Gastroesophageal sphincter (tissue), 4 donors: ENCODE data around the gene LTBR. TPM values are rescaled to one million over a fixed set of nuclear protein-coding genes. Genes with fewer than 3 reads are reported as not detected.
A peak's percentile ranks its signal among the peaks of the same experiment; 100 is the strongest.

Experiments used
- ATAC-seq: fragments of 150-250 bp; one replicate; pipeline ENCODE4 v1.9.1; 2016; ENCODE audit warnings: mild to moderate bottlenecking, moderate library complexity
- H3K27ac ChIP-seq, 4 donors: fragments of 200-600 bp; sonication (generic) in 3 of 4; 1 replicate in 3 of 4; 2 replicates in 1 of 4; pipeline ENCODE4 v1.5.1; 2016 to 2019
- H3K27me3 ChIP-seq: fragments of 200-600 bp; sonication (generic); one replicate; pipeline ENCODE4 v1.5.1; 2019
- H3K36me3 ChIP-seq, 2 donors: fragments of 200-600 bp; sonication (generic); one replicate each; pipeline ENCODE4 v1.5.1; 2019; ENCODE audit warnings: control low read depth in 1 of 2
- H3K4me1 ChIP-seq, 3 donors: fragments of 200-600 bp; sonication (generic); 1 replicate in 2 of 3; 2 replicates in 1 of 3; pipeline ENCODE4 v1.5.1; 2016 to 2019; ENCODE audit warnings: control low read depth in 2 of 3
- H3K4me3 ChIP-seq, 2 donors: fragments of 200-600 bp; sonication (generic); one replicate each; pipeline ENCODE4 v1.5.1; 2019; ENCODE audit warnings: mild to moderate bottlenecking in 1 of 2, moderate library complexity in 1 of 2
- H3K9me3 ChIP-seq, 3 donors: fragments of 200-600 bp; sonication (generic); one replicate each; pipeline ENCODE4 v1.5.1; 2017 to 2019; ENCODE audit warnings: control low read depth in 2 of 3
- CTCF ChIP-seq, 4 experiments: fragments of 200-600 bp in 2 of 4; fragments of 450-650 bp in 2 of 4; sonication (generic) in 1 of 4; IDR thresholded peaks; one replicate each; pipeline ENCODE4 v1.5.1; 2017 to 2019; ENCODE audit warnings: antibody characterized with exemption in 4 of 4, mild to moderate bottlenecking in 2 of 4, moderate library complexity in 2 of 4
- EP300 ChIP-seq: sonication (generic); formaldehyde crosslinking; IDR thresholded peaks from one replicate; pipeline ENCODE4 v1.6.1; 2017; ENCODE audit warnings: antibody characterized with exemption, mild to moderate bottlenecking
- POLR2A ChIP-seq, 2 donors: fragments of 450-650 bp; IDR thresholded peaks; one replicate each; pipeline ENCODE4 v1.6.1; 2017; ENCODE audit warnings: antibody characterized with exemption in 2 of 2, mild to moderate bottlenecking in 2 of 2, moderate library complexity in 1 of 2
- POLR2AphosphoS5 ChIP-seq: sonication (generic); formaldehyde crosslinking; IDR thresholded peaks from one replicate; pipeline ENCODE4 v1.6.1; 2017; ENCODE audit warnings: antibody characterized with exemption
- WGBS, 2 donors: methylation state at CpG; one replicate each; pipeline ENCODE4 v1.1.5; 2018; ENCODE audit warnings: low coverage in 1 of 2; 5-methylcytosine and 5-hydroxymethylcytosine counted together
- total RNA-seq, 4 donors: library from RNA; depleted of rRNA; stranded (reverse); fragments of >200 nt; gene quantifications; one replicate each; pipeline ENCODE4 v1.1.0, GENCODE V29; 2016

LTBR gene
- total RNA-seq, 4 donors from 2014 or later: 86.5 to 139 (median 119) TPM

- Histone ChIP-seq H3K9me3 (no peaks in the 10 kb centered on the region), H3K27me3 (no peaks in the 10 kb centered on the region), H3K36me3 (no peaks in the 10 kb centered on the region), H3K4me3 (peak overlapping the region; percentile 53 to 60), H3K27ac (peak overlapping the region; percentile 60 to 87 (median 87)), H3K4me1 (peaks cover 0 to 27% (median 5%) of the 10 kb centered on the region in 3 donors)
- WGBS, 2 donors: 20 to 66% methylated on average over 2 to 15 of the region's 15 CpGs
- TF ChIP-seq POLR2AphosphoS5 (peak; percentile 49), EP300 (no peak)
- no peak for ATAC-seq
Observed at GRCh38 chr12:6364044-6364374, 20.0 kb upstream of the LTBR start.

DNA sequence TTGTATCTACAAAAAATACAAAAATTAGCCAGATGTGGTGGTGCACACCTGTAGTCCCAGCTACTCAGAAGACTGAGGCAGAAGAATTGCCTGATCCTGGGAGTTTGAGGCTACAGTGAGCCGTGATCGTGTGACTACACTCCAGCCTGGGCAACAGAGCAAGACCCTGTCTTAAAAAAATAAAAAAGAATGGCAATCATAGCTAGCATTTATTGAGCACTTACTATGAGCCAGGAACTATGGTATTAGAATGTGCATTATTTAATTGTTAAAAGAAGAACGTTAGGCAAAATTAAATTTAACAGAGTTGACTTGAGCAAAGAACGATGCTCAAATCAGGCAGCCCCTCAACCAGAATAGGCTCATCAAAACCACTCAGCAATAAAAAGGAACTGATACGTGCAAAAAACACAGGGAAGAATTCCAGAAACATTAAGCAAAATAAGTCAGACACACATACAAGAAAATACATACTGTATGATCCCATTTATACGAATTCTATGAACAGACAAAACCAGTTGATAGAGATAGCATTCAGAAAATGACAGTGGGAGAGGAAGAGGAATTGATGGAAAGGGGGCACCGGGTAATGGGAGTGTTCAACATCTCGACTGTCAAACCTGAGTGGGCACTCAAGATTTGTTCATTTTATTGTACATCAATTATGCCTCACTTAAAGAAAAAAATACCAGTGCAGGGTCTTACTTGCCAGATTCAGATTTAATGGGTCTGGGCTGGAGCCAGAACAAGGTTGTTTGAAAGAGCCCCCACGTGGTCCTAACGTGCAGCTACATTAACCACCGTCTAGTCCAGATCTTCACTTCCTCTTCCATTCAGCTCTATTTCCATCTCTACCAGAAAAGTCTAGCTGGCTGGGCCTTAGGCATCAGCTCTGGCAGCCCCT is 16.6 kb upstream of the LTBR start:
- Histone ChIP-seq H3K27me3 (no peaks in the 10 kb centered on the region), H3K27ac (peak overlapping the region in 1 of 4 donors; percentile 27), H3K9me3 (no peaks in the 10 kb centered on the region), H3K4me1 (peaks cover 0 to 31% (median 6%) of the 10 kb centered on the region in 3 donors), H3K4me3 (no peak overlapping the region), H3K36me3 (no peaks in the 10 kb centered on the region)
- 48 to 50% methylated on average over 8 to 11 of the region's 11 CpGs for WGBS, 2 donors
- TF ChIP-seq EP300 (no peak), CTCF (IDR thresholded peaks at IDR 0.05) (peak in 3 of 4 experiments; percentile 29 to 37 (median 35)), POLR2A (IDR thresholded peaks at IDR 0.05) (no peak), POLR2AphosphoS5 (no peak)
- no peak for ATAC-seq

GRCh38 chr12:6367969-6368892 is 15.7 kb upstream of the LTBR start:
- H3K27me3 ChIP-seq: no peaks in the 10 kb centered on the region
- TF ChIP-seq POLR2AphosphoS5: no peak
- no peak for TF ChIP-seq POLR2A (IDR thresholded peaks at IDR 0.05)
- no peak for TF ChIP-seq EP300
- no peak for TF ChIP-seq CTCF (IDR thresholded peaks at IDR 0.05)
- ATAC-seq: no peak
- H3K4me3 ChIP-seq: no peak overlapping the region
- H3K27ac ChIP-seq: peak overlapping the region in 1 of 4 donors; percentile 27
- peaks cover 0 to 27% (median 8%) of the 10 kb centered on the region in 3 donors for H3K4me1 ChIP-seq
- no peaks in the 10 kb centered on the region for H3K36me3 ChIP-seq
- 72% methylated on average over 9 to 15 of the region's 15 CpGs for WGBS, 2 donors
- no peaks in the 10 kb centered on the region for H3K9me3 ChIP-seq

GRCh38 chr12:6368906-6369525 is 14.9 kb upstream of the LTBR start:
- 80 to 85% methylated on average over 2 to 8 of the region's 9 CpGs for WGBS, 2 donors
- no peak for ATAC-seq
- Histone ChIP-seq H3K27ac (no peak overlapping the region), H3K27me3 (no peaks in the 10 kb centered on the region), H3K9me3 (no peaks in the 10 kb centered on the region), H3K4me1 (peaks cover 0 to 19% (median 7%) of the 10 kb centered on the region in 3 donors), H3K4me3 (no peak overlapping the region), H3K36me3 (no peaks in the 10 kb centered on the region)
- TF ChIP-seq CTCF (IDR thresholded peaks at IDR 0.05) (no peak), EP300 (no peak), POLR2A (IDR thresholded peaks at IDR 0.05) (no peak), POLR2AphosphoS5 (no peak)
